Activated CD4-positive, alpha-beta T cell treated with anti-CD3 and anti-CD28 coated beads, Interleukin-2, amount 10 ng/mL, durations not matched to agents 7 days and 5 days (primary cell): ENCODE data around the gene MOCS3. TPM values are rescaled to one million over a fixed set of nuclear protein-coding genes. Genes with fewer than 3 reads are reported as not detected.

Experiments used
- CTCF ChIA-PET: fragments of 350-600 bp; sonication (Branson Sonifier 250); formaldehyde crosslinking; loops from one replicate; lab custom pipeline; 2021; ENCODE audit warnings: antibody characterized with exemption; lab: Charles Lee
- POLR2A ChIA-PET: fragments of 350-600 bp; sonication (Branson Sonifier 250); formaldehyde crosslinking; loops from one replicate; lab custom pipeline; 2021; ENCODE audit warnings: antibody characterized with exemption; lab: Charles Lee
- DNase-seq: peaks from one replicate; pipeline ENCODE4 v3.0.0-alpha.2; 2020
- H3K27ac Mint-ChIP-seq: one replicate; pipeline ENCODE4 v1.8.0; 2021; ENCODE audit warnings: mild to moderate bottlenecking, moderate library complexity, mixed read lengths
- H3K27me3 Mint-ChIP-seq: one replicate; pipeline ENCODE4 v1.8.0; 2021; ENCODE audit warnings: mixed read lengths
- H3K36me3 Mint-ChIP-seq: one replicate; pipeline ENCODE4 v1.8.0; 2021; ENCODE audit warnings: low read depth, mixed read lengths
- H3K4me1 Mint-ChIP-seq: one replicate; pipeline ENCODE4 v1.8.0; 2021; ENCODE audit warnings: mixed read lengths
- H3K4me3 Mint-ChIP-seq: one replicate; pipeline ENCODE4 v1.8.0; 2021; ENCODE audit warnings: mild to moderate bottlenecking, moderate library complexity, mixed read lengths
- H3K9me3 Mint-ChIP-seq: one replicate; pipeline ENCODE4 v1.8.0; 2021; ENCODE audit warnings: mixed read lengths
- total RNA-seq, 2 experiments: library from RNA; stranded (reverse); gene quantifications; one replicate each; pipeline ENCODE4 v1.2.3, GENCODE V29; 2021

The MOCS3 gene
- total RNA-seq, result 1 to 10 TPM; 4.2 to 5.1 TPM

DNA sequence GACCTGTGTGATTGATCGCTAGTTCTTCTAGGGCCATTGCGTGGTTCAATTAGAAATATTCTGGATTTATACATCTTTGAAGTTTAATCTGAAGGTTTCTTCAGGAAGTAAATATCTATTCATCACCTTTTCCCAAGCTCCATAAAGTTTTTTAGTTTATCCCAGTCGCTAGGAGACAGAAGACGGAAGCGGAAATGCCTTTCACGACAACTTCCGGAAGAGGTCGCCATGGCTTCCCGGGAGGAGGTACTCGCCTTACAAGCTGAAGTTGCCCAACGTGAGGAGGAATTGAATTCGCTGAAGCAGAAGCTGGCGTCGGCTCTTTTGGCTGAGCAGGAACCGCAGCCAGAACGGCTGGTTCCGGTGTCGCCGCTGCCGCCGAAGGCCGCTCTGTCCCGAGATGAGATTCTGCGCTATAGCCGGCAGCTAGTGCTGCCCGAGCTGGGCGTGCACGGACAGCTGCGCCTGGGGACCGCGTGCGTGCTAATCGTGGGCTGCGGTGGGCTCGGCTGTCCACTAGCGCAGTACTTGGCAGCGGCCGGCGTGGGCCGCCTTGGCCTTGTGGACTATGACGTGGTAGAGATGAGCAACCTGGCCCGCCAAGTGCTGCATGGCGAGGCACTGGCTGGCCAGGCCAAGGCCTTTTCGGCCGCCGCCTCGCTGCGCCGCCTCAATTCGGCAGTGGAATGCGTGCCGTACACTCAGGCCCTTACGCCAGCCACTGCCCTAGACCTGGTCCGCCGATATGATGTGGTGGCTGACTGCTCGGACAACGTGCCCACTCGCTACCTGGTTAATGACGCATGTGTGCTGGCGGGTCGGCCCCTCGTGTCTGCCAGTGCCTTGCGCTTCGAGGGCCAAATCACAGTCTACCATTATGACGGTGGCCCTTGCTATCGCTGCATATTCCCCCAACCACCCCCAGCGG is at the start of gene MOCS3:
Gene MOCS3, plus strand, starts transcription at position 204 of the 928 bp plus-strand sequence. Its CDS starts 25 bp downstream, at position 229.
- CTCF ChIA-PET, result interaction anchor here (0.9 to 2.6 kb wide), 10 partner anchors 13 to 169 kb away, joined by 3 to 25 read pairs (median 5); partner anchors contain the start of genes ADNP and BCAS4
- peak; percentile 91 for DNase-seq
- Mint-ChIP-seq H3K27ac (peak within 1 kb of the TSS; percentile 96), H3K4me3 (peak within 1 kb of the TSS; percentile 87), H3K4me1 (peaks cover 48% of the 10 kb centered on the region), H3K9me3 (no peaks in the 10 kb centered on the region), H3K27me3 (no peaks in the 10 kb centered on the region), H3K36me3 (peaks cover 7% of the 10 kb centered on the region)
- POLR2A ChIA-PET, result interaction anchor here (1.4 kb wide), 1 partner anchor 168 kb away, joined by 5 read pairs; no protein-coding TSS in a partner anchor

DNA sequence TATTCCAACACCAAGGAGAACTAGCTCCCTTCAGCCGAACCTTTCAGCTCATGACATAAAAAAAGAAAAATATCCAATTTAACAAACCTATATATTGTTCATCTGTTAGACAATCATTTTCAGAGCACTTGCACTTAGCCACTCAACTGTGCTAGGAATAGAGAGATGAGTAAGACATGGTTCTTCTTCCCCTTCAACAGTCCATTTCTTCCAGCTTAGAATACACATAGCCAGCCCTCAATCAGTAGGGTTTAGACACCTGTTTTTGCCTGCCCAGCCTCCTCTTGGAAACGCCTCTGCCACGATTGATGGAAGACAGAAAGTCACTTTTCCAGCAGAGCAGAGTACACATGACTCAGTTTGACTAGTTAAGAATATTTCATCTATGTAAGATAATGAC is 49.2 kb upstream of the MOCS3 start:
- Mint-ChIP-seq H3K27me3 (no peaks in the 10 kb centered on the region), H3K4me1 (peaks cover 36% of the 10 kb centered on the region), H3K27ac (no peak overlapping the region), H3K36me3 (peaks cover 38% of the 10 kb centered on the region), H3K9me3 (no peaks in the 10 kb centered on the region), H3K4me3 (no peak overlapping the region)
- ChIA-PET CTCF (interaction anchor here (1.0 to 2.6 kb wide), 6 partner anchors 11 to 115 kb away, joined by 3 to 16 read pairs (median 4); partner anchors contain the start of gene BCAS4), POLR2A (no interaction called here)
- DNase-seq, result no peak

DNA sequence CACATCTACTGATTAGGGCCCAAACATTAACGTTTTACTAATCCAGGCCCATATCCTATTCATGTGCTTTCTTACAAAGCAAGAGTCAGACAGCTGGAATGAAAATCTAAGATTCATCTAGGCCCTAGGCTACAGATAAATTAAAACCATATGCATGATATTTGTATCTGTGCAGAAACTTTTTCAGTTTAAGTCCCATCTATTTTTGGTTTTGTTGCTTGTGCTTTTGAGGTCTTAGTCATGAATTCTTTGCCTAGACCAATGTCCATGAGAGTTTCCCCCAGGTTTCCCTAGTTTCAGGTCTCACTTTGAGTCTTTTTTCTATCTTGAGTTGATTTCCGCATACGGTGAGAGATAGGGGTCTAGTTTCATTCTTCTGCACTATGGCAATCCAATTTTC is 47.6 kb upstream of the MOCS3 start:
- POLR2A ChIA-PET, result no interaction called here
- H3K9me3 Mint-ChIP-seq, result no peaks in the 10 kb centered on the region
- peaks cover 41% of the 10 kb centered on the region for H3K36me3 Mint-ChIP-seq
- H3K27me3 Mint-ChIP-seq, result no peaks in the 10 kb centered on the region
- DNase-seq, result no peak
- CTCF ChIA-PET, result interaction anchor here (1.4 to 2.6 kb wide), 4 partner anchors 9 to 116 kb away, joined by 4 to 16 read pairs (median 6); partner anchors contain the start of genes ADNP and BCAS4
- H3K27ac Mint-ChIP-seq, result no peak overlapping the region
- no peak overlapping the region for H3K4me3 Mint-ChIP-seq
- peaks cover 48% of the 10 kb centered on the region for H3K4me1 Mint-ChIP-seq

- Mint-ChIP-seq H3K27ac (no peak overlapping the region), H3K4me1 (peaks cover 53% of the 10 kb centered on the region), H3K4me3 (no peak overlapping the region), H3K36me3 (peaks cover 44% of the 10 kb centered on the region), H3K27me3 (no peaks in the 10 kb centered on the region), H3K9me3 (no peaks in the 10 kb centered on the region)
- ChIA-PET CTCF (interaction anchor here (0.6 to 1.4 kb wide), 4 partner anchors 9 to 117 kb away, joined by 3 to 6 read pairs (median 5); partner anchors contain the start of genes ADNP and BCAS4), POLR2A (interaction anchor here (0.7 kb wide), 1 partner anchor 162 kb away, joined by 3 read pairs; no protein-coding TSS in a partner anchor)
- DNase-seq, result no peak
Observed at GRCh38 chr20:50911716-50912115, 46.9 kb upstream of the MOCS3 start.

DNA sequence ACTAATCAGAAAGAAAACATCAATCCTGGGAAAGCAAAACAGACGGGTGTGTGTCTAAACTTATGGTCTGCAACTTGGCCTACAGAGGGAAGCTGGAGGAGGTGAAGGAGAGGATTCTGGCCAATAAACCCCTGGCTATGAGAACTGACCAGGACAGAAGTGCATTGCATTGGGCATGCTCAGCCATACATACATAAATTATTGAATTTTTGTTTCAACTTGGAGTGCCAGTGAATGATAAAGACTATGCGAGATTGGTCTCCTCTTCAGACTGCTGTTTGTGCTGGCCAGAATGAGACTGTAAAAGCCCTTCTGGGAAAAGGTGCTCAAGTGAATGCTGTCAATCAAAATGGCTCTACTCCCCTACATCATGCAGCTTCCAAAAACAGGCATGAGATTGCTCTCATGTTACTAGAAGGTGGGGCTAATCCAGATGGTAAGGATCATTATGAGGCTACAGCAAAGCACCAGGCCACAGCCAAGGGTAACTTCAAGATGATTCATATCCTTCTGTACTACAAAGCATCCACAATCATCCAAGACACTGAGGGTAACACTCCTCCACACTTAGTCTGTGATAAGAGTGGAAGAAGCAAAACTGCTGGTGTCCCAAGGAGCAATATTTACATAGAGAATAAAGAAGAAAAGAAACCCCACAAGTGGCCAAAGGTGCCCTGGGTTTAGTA is 44.8 kb upstream of the MOCS3 start:
- DNase-seq, result no peak
- H3K9me3 Mint-ChIP-seq, result no peaks in the 10 kb centered on the region
- no peak overlapping the region for H3K4me3 Mint-ChIP-seq
- ChIA-PET CTCF (interaction anchor here (0.7 to 4.0 kb wide), 2 partner anchors 15 to 19 kb away, joined by 3 to 32 read pairs; no protein-coding TSS in a partner anchor), POLR2A (no interaction called here)
- H3K27me3 Mint-ChIP-seq, result no peaks in the 10 kb centered on the region
- H3K36me3 Mint-ChIP-seq, result peaks cover 45% of the 10 kb centered on the region
- peaks cover 61% of the 10 kb centered on the region for H3K4me1 Mint-ChIP-seq
- H3K27ac Mint-ChIP-seq, result peak overlapping the region; percentile 21

GRCh38 chr20:50915424-50915823 is 43.2 kb upstream of the MOCS3 start:
- H3K4me3 Mint-ChIP-seq, result no peak overlapping the region

DNA sequence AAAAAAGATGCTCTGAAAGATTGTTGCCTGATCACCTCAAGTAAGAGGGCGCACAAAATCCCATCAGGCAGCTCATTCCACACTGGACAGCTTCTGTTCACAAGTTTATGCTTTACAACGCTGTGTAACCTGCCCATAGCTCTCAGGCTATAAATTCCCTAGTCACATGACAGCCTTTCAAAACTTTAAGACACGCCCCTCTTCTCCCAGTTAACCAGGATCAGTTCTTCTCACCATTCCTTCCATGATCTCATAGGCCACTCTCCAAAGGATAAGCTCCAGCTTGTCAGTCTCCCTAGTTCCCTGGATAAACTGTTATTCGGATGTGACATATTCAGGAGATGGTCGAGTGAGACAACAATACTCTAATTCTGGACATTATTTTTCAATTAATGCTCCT is 42.4 kb upstream of the MOCS3 start:
- Mint-ChIP-seq H3K4me3 (no peak overlapping the region), H3K9me3 (no peaks in the 10 kb centered on the region), H3K4me1 (peaks cover 60% of the 10 kb centered on the region), H3K36me3 (peaks cover 37% of the 10 kb centered on the region), H3K27ac (no peak overlapping the region), H3K27me3 (no peaks in the 10 kb centered on the region)
- DNase-seq, result no peak
- CTCF ChIA-PET, result interaction anchor here (0.6 to 4.0 kb wide), 9 partner anchors 8 to 128 kb away, joined by 3 to 32 read pairs (median 3); partner anchors contain the start of genes ADNP, DPM1 and MOCS3
- POLR2A ChIA-PET, result no interaction called here

More at GRCh38 chr20:50915424-50915823, 43.2 kb upstream of the MOCS3 start:
- Mint-ChIP-seq H3K36me3 (peaks cover 42% of the 10 kb centered on the region), H3K4me1 (peaks cover 61% of the 10 kb centered on the region), H3K27me3 (no peaks in the 10 kb centered on the region), H3K9me3 (no peaks in the 10 kb centered on the region), H3K27ac (no peak overlapping the region)
- no peak for DNase-seq
- CTCF ChIA-PET, result interaction anchor here (0.6 to 4.0 kb wide), 5 partner anchors 9 to 127 kb away, joined by 3 to 32 read pairs (median 3); no protein-coding TSS in a partner anchor
- POLR2A ChIA-PET, result interaction anchor here (0.5 kb wide), 1 partner anchor 563 kb away, joined by 4 read pairs; no protein-coding TSS in a partner anchor

DNA sequence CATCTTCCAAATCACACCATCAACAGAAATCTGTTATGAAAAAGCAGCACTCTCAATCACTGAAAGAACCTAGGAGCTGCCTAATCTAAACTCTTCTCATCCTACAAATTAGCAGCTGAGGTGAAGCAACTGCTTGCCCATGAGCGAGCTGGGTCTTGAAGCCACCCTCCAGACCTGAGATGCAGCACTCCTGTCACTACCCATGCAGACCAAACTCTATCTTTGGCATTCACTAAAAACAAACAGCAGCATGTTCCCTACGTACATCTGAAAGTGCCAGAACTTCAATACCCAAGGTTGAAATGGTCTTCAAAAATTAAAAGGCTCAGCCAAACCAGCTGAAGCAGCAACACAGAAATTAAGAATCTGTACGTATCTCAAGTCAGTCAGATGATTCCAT is 41.7 kb upstream of the MOCS3 start:
- no peak for DNase-seq
- no peaks in the 10 kb centered on the region for H3K9me3 Mint-ChIP-seq
- peaks cover 59% of the 10 kb centered on the region for H3K4me1 Mint-ChIP-seq
- no peak overlapping the region for H3K4me3 Mint-ChIP-seq
- POLR2A ChIA-PET, result no interaction called here
- no peaks in the 10 kb centered on the region for H3K27me3 Mint-ChIP-seq
- CTCF ChIA-PET, result interaction anchor here (0.7 to 4.0 kb wide), 5 partner anchors 12 to 42 kb away, joined by 3 to 32 read pairs (median 3); partner anchors contain the start of genes ADNP, DPM1 and MOCS3
- no peak overlapping the region for H3K27ac Mint-ChIP-seq
- H3K36me3 Mint-ChIP-seq, result peaks cover 31% of the 10 kb centered on the region

DNA sequence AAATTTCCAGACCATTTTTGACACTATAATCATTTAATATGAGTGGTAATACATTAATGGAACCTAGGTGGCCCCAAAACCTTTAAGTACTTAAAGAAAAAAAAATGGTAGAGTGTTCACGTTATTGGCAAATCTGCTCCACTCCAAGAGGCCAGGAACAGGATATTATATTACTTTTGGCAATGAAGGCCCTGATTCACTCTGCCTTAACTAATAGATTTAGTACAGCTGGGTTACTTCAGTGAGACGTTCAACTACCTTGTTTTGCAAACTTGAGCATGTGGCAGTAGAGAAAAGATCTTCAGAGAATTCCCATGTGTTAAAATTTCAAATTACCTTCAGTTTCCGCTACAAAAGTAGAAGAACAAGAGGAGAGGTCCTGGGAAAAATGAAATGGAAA is 40.2 kb upstream of the MOCS3 start:
- peaks cover 57% of the 10 kb centered on the region for H3K4me1 Mint-ChIP-seq

GRCh38 chr20:50919567-50919966 is 39.1 kb upstream of the MOCS3 start:
- ChIA-PET POLR2A (no interaction called here), CTCF (interaction anchor here (0.5 to 3.7 kb wide), 6 partner anchors 10 to 984 kb away, joined by 3 to 49 read pairs (median 4); partner anchors contain the start of genes ADNP and BCAS4)
- Mint-ChIP-seq H3K4me1 (peaks cover 49% of the 10 kb centered on the region), H3K4me3 (no peak overlapping the region), H3K36me3 (peaks cover 30% of the 10 kb centered on the region), H3K9me3 (no peaks in the 10 kb centered on the region), H3K27ac (peak overlapping the region; percentile 1), H3K27me3 (no peaks in the 10 kb centered on the region)
- DNase-seq, result no peak

More for the DNA sequence above, 40.2 kb upstream of the MOCS3 start:
- DNase-seq, result no peak
- Mint-ChIP-seq H3K27ac (no peak overlapping the region), H3K4me3 (no peak overlapping the region), H3K9me3 (no peaks in the 10 kb centered on the region), H3K36me3 (peaks cover 29% of the 10 kb centered on the region), H3K27me3 (no peaks in the 10 kb centered on the region)
- ChIA-PET POLR2A (no interaction called here), CTCF (interaction anchor here (0.6 to 3.7 kb wide), 4 partner anchors 11 to 340 kb away, joined by 3 to 49 read pairs (median 3); partner anchors contain the start of gene ADNP)

- Mint-ChIP-seq H3K27ac (no peak overlapping the region), H3K36me3 (peaks cover 42% of the 10 kb centered on the region)
- POLR2A ChIA-PET, result no interaction called here
Observed at GRCh38 chr20:50920997-50921396, 37.6 kb upstream of the MOCS3 start.

More at GRCh38 chr20:50920997-50921396, 37.6 kb upstream of the MOCS3 start:
- Mint-ChIP-seq H3K4me1 (peaks cover 50% of the 10 kb centered on the region), H3K27me3 (no peaks in the 10 kb centered on the region), H3K9me3 (no peaks in the 10 kb centered on the region), H3K4me3 (no peak overlapping the region)
- no peak for DNase-seq
- CTCF ChIA-PET, result interaction anchor here (1.2 to 3.7 kb wide), 4 partner anchors 9 to 11 kb away, joined by 3 to 49 read pairs (median 4); partner anchors contain the start of gene ADNP
